Inflammatory macrophage (primary cell): ENCODE results near the gene DUSP28.

Source experiments
- DNase-seq, 2 donors: peaks; one replicate each; pipeline ENCODE4 v3.0.0-alpha.2; 2020 to 2022

DUSP28 gene

GRCh38 chr2:240601061-240601830, 41.1 kb downstream of the DUSP28 start:
- no peak for DNase-seq

GRCh38 chr2:240601831-240602160, 41.6 kb downstream of the DUSP28 start:
- DNase-seq, result no peak

- DNase-seq, result no peak
These were observed 42.3 kb downstream of the DUSP28 start for GRCh38 chr2:240602266-240603050.

- DNase-seq, result no peak
These were observed 43.1 kb downstream of the DUSP28 start for GRCh38 chr2:240603081-240603835.

GRCh38 chr2:240603846-240604245, 43.7 kb downstream of the DUSP28 start:
- no peak for DNase-seq

GRCh38 chr2:240604291-240604938, 44.3 kb downstream of the DUSP28 start:
- peak; percentile 73 to 79 for DNase-seq

- no peak for DNase-seq
These were observed 45.0 kb downstream of the DUSP28 start for GRCh38 chr2:240604939-240605716.

- DNase-seq, result no peak
These were observed 45.9 kb downstream of the DUSP28 start for GRCh38 chr2:240605867-240606743.

- DNase-seq, result peak; percentile 67 to 77
These were observed 51.5 kb downstream of the DUSP28 start for GRCh38 chr2:240611601-240612210.
